NCI-H2196 treated with DMSO at 0.1 percent for 48 hours (cell line): ENCODE results near the gene ADCK1.
"Not testable (repeated sequence)": the region's sequence is repeated elsewhere in the genome, so short reads cannot be mapped to it uniquely, and the experiment has no call there.

ENCODE experiments used
- DNase-seq: peaks from one replicate; lab custom pipeline; 2025; ENCODE audit not compliant: unreplicated experiment; lab: John Stamatoyannopoulos, UW

ADCK1 gene

DNA sequence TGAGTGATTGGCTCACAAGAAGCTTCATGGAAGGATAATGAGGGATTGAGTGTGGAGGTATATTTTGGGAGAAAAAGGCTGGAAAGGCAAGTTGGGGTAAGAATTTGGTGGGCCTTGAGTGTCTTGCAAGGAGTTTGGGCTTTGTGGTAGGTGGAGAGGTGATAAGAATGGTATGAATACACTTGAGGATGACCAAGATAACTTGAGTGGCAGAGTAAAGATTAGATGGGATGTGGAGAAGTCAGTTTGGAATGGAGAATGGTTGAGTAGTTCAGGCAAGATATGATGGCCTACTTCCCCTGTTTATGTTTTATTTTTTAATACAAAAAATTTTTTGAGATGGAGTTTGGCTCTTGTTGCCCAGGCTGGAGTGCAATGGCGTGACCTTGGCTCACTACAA is 9.1 kb downstream of the ADCK1 start:
- DNase-seq = no peak

DNA sequence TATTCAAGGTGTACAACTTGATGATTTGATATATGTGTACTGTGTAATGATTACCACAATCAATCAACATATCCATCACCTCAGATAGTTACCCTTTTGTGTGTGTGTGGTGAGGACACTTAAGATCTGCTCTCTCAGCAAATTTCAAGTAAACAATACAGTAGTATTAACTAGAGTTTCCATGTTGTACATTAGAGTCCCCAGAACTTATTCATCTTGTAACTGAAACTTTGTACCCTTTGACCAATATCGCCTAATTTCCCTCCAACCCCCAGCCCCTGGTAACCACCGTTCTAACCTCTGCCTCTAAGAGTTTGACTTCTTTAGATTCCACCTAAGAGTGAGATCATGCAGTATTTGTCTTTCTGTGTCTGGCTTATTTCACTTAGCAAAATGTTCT is 12.1 kb downstream of the ADCK1 start:
- no peak for DNase-seq

DNA sequence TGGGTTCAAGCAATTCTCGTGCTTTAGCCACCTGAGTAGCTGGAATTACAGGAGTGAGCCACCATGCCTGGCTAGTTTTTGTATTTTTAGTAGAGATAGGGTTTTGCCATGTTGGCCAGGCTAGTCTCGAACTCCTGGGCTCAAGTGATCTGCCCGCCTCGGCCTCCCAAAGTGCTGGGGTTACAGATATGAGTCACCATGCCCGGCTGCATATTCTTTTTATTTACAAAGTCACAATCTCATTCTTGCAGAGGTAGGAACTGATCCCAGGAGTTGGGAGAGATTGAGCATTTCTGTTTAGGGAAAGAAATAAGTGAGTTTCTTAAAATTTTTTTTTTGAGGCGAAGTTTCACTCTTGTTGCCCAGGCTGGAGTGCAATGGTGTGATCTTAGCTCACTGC is 12.8 kb downstream of the ADCK1 start:
- not testable (repeated sequence) for DNase-seq

DNA sequence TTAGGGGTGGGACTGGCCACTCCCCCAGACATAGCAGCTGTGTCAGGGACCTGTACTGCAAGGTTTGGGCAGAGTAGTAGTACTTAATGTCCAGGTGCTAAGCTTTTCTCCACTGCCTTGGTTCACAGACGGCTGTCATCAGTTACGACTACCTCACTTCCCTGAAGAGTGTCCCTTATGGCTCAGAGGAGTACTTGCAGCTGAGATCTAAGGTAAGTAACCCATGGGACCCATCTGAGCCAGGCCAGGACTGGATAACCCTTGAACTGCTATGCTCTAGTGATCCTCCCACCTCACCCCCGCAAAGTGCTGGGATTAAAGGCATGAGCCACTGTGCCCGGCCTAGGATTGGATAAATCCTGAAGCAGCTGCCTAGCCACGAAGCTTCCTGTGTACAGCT is 22.4 kb downstream of the ADCK1 start:
- no peak for DNase-seq

DNA sequence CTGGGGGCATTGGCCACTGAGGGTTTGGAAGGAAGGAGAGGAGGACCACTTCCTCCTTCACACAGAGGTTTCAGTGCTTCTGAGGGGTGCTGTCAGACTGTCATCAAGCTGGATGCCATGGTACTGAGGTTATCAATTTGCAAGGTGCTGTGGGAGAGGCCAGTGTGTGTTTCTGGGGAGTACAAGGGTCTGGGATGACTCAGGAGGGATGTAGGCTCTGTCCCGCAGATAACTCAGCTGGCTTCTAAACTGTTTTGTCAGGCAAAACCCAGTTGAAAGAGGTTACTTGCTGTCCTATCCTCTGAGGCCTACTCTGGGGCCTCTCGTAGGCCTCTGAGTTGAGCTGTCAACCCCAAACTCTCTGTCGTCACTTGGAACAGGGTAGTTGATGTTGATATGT is 22.8 kb downstream of the ADCK1 start:
- no peak for DNase-seq

DNA sequence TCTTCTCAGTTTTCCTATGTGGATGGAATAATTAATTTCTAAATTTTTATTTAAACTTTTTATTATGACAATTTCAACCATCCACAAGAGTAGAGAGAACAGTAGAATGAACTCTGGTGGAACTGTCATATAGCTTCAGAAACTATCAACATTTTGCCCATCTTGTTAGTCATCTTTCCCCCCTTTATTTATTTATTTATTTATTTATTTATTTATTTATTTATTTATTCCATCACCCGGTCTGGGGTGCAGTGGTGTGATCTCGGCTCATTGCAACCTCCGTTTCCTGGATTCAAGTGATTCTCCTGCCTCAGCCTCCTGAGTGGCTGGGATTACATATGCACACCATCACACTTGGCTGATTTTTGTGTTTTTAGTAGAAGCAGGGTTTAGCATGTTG is 23.5 kb downstream of the ADCK1 start:
- no peak for DNase-seq

DNA sequence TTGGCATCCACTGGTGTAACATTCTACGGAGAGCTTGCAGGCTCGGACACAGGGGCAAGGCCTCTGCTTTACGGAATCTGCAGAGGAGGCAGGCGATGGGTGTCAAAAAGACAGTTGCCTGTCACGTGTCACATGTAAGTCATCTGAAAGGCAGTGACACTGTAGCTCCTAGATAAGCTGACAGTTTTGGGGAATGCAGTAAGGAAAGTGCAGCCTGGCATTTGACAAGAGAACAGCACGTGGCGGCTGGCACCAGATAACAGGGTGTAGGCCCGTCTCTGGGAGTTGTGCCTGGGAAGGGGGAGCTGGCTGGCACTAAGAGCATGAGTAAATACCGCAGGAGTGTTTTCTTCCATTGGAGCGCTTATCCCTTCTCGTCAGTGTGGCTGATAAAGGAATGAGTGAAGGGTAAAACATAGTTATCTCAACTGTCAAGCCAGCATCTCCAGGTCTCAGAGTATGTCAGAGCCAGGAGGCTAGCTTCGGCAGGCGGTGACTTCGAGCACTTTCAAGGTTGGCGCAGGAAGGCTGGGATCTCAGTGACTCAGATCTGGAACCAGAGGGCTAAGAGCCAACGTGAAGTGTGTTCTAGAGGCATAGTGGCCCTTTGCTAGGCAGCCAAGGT is 26.1 kb downstream of the ADCK1 start:
- no peak for DNase-seq

DNA sequence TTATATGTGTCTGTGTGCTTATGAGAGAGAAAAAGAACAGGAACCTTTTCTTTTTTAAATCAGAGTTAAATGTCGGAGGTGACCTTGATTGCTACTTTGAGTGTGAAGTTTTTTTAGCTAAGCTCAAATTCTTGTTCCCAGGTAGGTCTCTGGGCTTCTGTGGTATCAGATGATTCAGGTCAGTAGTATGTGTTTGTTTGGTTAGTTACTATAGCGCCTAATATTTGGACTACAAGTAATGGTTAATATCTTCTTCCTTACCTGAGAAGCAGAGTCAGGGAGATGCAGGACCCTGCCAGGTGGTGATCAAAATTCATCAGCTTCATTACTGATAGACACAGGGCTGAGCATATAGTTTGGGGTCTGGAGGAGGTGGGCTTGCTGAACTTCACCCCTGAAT is 30.8 kb downstream of the ADCK1 start:
- DNase-seq = no peak

DNA sequence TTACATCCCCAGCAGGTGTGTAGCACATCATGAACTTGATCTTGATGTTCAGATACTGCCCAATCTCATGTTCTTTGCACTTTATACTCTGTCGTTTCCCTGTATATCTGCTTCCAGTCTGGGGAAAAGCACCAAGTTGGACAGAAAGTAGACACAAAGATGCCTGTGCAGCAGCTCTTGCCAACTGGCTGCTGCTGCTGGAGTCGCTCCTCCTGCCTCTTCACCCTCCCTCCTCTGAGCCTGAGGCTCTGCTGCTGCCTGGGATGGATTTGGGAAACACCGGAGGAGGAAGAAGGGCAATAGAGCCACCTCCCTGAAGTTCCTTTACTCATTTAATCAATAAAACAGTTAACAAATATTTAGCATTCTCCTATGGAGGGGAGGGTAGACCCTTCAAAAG is 32.4 kb downstream of the ADCK1 start:
- no peak for DNase-seq

DNA sequence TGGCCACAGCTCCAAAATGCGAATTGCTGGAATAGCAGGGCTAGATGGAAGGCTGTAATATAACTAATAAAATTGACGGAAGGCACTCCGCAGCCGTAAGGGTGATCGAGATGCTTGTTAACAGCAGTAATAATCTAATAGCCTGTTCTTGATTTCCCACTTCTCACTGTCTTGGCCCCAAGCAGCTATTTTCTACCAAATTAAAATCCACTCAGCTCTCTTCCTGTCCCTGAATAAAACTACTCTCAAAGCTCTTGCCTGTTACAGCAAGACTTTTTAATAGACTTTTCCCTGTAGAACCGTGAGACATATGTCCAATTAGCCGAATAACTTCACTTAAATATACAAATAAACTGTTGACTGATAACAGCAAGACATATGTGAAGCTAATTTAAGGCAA is 38.0 kb downstream of the ADCK1 start:
- no peak for DNase-seq

DNA sequence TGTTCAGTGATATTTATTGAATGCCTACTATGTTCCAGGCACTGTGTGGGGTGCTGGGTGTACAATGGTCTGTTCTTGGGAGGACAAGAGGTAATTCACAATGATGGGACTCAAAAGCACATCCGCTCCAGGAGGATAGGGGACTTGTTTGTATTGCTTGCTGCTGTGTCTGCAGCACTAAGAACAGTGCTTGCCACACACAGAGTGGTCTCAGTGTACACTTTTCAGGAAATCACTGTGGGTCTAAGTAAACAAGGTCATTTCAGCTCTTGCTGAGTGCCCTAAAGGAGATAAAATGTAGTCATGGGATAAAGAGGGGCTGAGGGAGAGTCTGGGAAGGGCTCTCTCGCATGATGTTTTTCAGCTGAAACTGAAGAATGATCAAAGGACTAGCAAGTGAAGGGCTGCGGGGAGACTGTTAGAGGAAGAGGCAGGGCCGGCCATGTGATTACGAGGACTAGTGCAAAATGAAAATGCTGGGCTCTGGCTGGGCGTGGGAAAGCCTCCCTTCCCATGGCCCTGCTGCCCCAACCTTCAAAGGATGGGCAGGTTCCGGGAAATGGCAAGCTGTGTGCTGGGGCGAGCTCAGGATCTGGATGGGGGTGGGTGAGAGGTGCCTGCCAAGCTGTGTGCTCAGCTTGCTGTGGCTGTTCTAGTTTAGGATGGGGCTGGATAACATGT is 39.1 kb downstream of the ADCK1 start:
- DNase-seq = no peak

DNA sequence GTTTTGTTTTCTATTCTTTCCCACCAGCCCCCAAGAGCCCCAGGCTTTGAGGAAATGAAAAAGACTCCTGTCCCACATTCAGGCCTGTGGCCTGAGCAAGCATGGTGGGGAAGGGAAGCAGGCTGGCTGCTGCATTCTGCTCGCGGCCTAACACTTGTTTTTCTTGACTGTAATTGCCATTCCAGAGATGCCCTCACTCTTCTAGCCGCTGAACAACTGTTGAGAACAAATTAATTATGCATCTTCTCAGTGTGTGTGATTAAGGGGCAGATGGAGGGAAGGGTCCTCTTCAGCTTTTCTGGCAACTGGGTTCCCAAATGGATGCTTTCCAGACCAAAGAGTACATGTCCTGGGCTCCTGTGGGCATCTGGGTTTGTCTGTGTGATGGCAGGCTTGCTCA is 43.3 kb downstream of the ADCK1 start:
- DNase-seq = no peak

DNA sequence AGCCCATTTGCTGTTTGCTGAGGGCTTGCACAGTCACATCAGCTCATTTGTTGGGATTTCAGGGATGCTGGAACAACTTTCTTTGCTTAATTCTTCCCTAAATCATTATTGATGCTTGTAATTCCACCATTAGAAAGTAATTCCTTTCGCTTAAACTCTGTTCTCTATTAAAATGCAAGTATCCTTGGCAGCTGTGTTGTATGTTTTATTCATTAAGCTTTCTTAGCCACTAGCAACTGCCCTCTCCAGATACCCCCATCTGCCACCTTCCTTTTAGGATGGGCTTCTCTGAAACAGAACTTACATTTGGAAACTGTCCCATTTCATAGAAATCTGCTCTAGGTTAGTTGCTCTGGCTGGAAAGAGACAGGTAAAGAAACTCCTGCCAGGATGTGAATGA is 43.7 kb downstream of the ADCK1 start:
- DNase-seq = no peak

DNA sequence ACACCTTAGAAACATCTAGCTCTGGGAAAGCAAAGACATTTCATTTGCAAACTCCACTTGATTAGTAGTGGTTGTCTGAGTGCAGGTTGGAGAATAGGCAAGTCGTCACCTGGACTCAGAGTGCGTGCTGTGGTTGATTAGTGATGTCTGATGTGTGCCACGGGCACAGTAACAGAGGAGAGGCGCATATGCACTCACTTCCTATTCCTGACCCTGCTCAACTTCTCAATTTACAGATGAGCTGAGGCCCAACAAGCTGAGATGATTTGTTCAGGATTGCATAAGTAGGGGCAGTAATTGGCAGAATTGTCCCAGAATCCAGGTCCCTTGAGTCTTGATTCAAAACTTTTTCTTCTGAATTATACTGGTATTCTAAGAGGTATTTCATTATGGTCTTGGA is 44.9 kb downstream of the ADCK1 start:
- DNase-seq = no peak

DNA sequence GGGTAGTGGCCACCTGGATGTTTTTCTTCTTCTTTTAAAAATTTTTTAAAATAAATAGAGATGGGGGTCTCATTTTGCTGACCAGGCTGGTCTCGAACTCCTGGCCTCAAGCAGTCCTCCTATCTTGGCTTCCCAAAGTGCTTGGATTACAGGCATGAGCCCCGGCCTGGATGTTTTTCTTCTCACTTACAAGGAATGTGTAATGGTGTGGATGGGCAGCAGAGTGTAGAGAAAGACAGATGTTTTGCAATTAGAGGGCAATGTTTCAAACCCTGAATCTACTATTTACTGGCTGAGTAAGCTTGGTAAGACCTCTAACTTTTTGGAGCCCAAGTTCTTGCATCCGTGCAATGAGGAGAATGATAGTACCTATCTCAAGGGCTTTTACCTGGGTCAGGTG is 48.1 kb downstream of the ADCK1 start:
- DNase-seq = no peak

DNA sequence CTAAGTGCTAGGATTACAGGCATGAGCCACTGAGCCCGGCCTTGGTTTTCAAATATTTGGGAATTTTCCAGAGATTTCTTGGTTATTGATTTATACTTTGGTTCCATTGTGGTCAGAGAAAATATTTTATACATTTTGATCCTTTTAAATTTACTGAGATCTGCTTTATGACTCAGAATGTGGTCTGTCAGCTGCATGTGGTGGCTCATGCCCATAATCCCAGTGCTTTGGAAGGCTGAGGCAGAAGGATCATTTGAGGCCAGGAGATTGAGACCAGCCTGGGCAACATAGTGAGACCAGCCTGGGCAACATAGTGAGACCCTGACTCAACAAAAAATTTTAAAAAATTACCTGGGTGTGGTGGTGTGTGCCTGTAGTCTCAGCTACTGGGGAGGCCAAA is 49.8 kb downstream of the ADCK1 start:
- DNase-seq = no peak

DNA sequence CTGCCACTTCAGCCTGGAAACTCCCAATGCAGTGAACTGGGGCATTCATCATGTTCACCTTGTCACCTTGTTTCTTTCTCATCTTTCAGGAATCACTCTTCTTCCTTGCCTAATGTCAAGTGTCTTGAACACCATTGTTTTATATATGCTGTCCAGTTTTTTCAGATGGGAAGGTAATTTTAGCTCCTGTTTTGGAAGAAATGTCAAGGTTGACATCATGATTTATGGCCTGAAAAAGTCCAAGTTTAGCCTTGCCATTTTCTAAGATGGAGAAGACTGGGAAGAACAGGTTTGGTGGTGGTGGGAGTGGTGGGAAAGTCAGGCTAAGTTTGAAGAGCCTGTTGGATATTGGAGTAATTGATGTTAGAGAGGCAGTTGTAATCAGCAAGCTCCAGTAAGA is 54.0 kb downstream of the ADCK1 start:
- no peak for DNase-seq

DNA sequence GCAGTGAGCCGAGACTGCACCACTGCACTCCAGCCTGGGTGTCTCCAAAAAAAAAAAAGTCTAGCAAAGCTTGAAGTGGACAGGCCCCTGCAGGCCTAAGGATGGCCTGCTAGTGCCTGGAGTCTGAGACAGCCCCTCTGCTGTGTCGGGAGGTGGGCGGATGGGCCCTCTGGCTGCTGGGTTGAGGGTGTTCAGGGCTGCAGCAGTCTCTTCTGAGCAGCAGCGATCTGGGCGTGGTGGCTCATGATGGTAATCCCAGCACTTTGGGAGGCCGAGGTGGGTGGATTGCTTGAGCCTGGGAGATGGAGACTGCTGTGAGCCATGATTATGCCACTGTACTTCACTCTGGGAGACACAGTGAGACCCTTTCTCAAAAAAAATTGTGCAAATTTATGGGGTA is 57.0 kb downstream of the ADCK1 start:
- no peak for DNase-seq

DNA sequence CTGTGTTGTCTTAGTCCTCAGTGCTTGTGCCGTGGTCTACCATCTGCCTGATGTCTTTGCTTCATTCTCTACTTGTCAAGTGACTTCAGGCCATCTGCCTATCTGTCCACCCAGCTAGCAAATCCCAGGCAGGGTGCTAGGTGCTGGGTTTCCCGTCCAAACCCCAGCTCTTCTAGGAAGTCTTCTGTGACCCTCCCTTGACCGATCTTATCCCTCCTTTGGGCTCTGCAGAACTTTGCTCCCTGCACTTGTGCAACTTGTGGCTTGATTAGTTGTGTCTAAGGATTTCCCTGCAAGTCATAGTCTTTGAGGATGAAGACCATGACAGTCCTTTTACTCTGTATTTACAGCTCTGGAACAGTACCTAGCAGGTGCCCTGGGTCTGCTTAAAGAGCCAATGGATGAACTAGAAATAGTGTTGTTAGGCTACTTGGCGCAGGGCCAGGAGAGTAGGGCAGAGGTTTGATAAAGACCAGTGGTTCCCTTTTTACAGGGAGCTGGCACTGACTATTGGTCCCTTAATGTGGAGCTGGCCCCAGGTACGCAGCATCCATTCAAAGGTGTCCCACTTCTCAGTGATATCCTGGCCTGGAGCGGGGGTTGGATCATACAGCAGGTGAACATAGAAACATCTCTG is 60.1 kb downstream of the ADCK1 start:
- no peak for DNase-seq

DNA sequence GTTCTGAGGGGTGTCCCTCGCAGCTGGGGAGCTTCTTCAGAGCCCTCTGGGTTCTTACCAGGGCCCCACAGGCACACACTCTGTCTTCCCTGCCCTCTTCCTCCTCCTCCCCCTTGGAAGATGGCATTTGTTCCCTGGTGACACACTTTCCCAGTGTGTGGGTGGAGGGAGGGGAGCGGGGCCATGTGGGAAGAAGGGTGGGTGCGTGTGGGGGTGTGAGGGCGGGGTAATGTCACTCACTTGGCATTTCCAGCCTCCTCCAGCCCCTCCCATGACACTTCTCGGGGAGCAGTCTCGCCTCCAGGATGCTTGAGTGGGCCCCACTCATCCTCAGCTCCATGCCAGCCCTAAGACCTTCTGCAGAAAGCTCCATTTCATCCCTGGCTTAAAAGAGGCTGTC is 61.3 kb downstream of the ADCK1 start:
- no peak for DNase-seq

DNA sequence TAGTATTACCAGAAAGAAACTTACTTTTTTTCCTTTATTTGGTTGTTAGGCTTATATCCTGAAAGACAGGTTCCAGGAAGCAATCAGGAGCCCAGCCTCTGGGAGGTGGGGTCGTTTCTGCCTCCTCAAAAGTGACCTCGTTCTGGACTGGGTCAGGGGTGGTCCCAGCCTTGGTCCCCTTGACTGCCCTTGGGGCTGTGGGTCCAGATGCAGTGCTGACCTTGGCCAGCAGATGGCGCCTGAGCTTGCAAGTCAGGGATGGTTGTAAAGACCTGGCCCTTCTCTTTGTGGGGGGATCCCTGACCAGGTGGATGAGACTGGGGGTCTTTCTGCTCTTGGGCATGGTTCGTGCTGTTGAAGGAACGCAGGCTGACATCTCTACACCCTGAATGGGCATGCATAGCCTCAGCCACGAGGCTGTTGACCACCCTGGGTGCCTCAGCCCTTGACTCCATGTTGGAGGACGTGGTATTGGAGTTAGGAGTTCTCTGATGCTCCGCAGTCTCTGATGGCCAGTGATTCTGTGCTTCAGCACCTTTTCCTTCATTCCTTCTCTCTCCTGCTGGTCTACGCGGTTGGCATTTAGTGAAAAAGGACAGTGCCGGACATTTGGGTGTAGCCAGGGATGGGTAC is 62.4 kb downstream of the ADCK1 start:
- DNase-seq = no peak

DNA sequence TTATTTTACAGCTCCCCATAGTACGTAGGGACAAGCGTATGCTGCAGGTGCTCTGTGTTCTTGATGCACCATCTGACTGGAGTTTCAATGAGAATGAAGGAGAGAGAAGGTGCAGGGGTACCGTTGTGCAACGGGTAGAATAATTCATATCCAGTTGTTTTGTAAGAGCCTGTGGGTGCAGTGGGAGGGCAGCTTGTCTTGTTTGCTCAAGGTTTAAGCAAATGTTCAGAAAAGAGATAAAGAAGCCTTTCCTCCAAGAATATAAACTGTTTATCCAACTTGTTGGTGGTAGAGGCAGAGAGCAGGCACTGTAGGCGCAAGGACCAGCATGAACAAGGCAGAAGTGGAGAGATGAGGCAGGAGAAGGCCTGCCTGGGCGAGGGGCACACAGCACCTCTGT is 64.2 kb downstream of the ADCK1 start:
- no peak for DNase-seq
